Left renal cortex interstitium (tissue), 4 donors: ENCODE results near the gene KMT2A. TPM values are rescaled to one million over a fixed set of nuclear protein-coding genes. Genes with fewer than 3 reads are reported as not detected.
A peak's percentile ranks its signal among the peaks of the same experiment; 100 is the strongest.
"Not testable (repeated sequence)": the region's sequence is repeated elsewhere in the genome, so short reads cannot be mapped to it uniquely, and the experiment has no call there.

Experiments used
- DNase-seq, 4 donors: peaks; one replicate each; pipeline ENCODE4 v3.0.0-alpha.2; 2013; ENCODE audit warnings: low read depth in 4 of 4, low spot score in 2 of 4, missing footprints in 1 of 4
- polyA plus RNA-seq, 4 donors: library from polyadenylated mRNA; unstranded; fragments of 120-200 nt; gene quantifications; one replicate each; pipeline ENCODE4 v1.2.1, GENCODE V29; 2013; ENCODE audit not compliant: insufficient read length in 4 of 4

KMT2A gene
- polyA plus RNA-seq, 4 donors = 31.8 to 54.5 (median 44.2) TPM

GRCh38 chr11:118481238-118481637 is 44.9 kb downstream of the KMT2A start:
- DNase-seq = not testable (repeated sequence)

- DNase-seq = no peak
Measured at GRCh38 chr11:118484405-118484804, 48.1 kb downstream of the KMT2A start.

- DNase-seq = no peak
Measured at GRCh38 chr11:118485273-118485672, 49.0 kb downstream of the KMT2A start.

GRCh38 chr11:118488480-118489109 is 52.3 kb downstream of the KMT2A start:
- peak; percentile 23 to 72 (median 50) for DNase-seq

GRCh38 chr11:118491041-118491440 is 54.7 kb downstream of the KMT2A start:
- no peak for DNase-seq

GRCh38 chr11:118497831-118498230 is 61.5 kb downstream of the KMT2A start:
- no peak for DNase-seq

- no peak for DNase-seq
Measured at GRCh38 chr11:118503216-118503615, 66.9 kb downstream of the KMT2A start.

- no peak for DNase-seq
Measured at GRCh38 chr11:118511601-118512000, 75.3 kb downstream of the KMT2A start.

- DNase-seq = no peak
Measured at GRCh38 chr11:118514103-118514502, 77.8 kb downstream of the KMT2A start.

GRCh38 chr11:118519549-118519948 is 83.3 kb downstream of the KMT2A start:
- DNase-seq = no peak

- no peak for DNase-seq
Measured at GRCh38 chr11:118521892-118522311, 85.6 kb downstream of the KMT2A start.

GRCh38 chr11:118522571-118523072 is 86.3 kb downstream of the KMT2A start:
- no peak for DNase-seq

GRCh38 chr11:118524356-118524755 is 88.1 kb downstream of the KMT2A start:
- DNase-seq = no peak

GRCh38 chr11:118524757-118525470 is 88.6 kb downstream of the KMT2A start:
- no peak for DNase-seq

GRCh38 chr11:118526688-118527087 is 90.4 kb downstream of the KMT2A start:
- no peak for DNase-seq

GRCh38 chr11:118527109-118527508 is 90.8 kb downstream of the KMT2A start, which contains the start of gene TTC36:
TSS of gene TTC36 (plus strand) at chr11:118527474. CDS start at chr11:118527495, 21 bp downstream.
- DNase-seq = no peak

- no peak for DNase-seq
Measured at GRCh38 chr11:118528511-118528910, 92.2 kb downstream of the KMT2A start.

GRCh38 chr11:118529584-118530175 is 93.4 kb downstream of the KMT2A start:
- no peak for DNase-seq

- no peak for DNase-seq
Measured at GRCh38 chr11:118530180-118530682, 93.9 kb downstream of the KMT2A start.

- DNase-seq = peak; percentile 41 to 69 (median 44)
Measured at GRCh38 chr11:118530683-118531596, 94.6 kb downstream of the KMT2A start, which contains the start of gene TMEM25. TSS of gene TMEM25 (plus strand) at chr11:118531192. CDS start at chr11:118531802, 610 bp downstream.
